Activated B cell treated with CpG ODN at 0.5 μM for 24 hours (primary cell): ENCODE data around the gene DDX11. TPM values are rescaled to one million over a fixed set of nuclear protein-coding genes. Genes with fewer than 3 reads are reported as not detected.
"Not testable (repeated sequence)": the region's sequence is repeated elsewhere in the genome, so short reads cannot be mapped to it uniquely, and the experiment has no call there.

Experiments used
- ATAC-seq: fragments of 200-7000 bp; cut with Tn5 transposase; one replicate; pipeline ENCODE4 v1.10.0; 2021; ENCODE audit warnings: low read depth, mild to moderate bottlenecking, moderate library complexity
- CTCF ChIA-PET: fragments of 350-600 bp; sonication (Branson Sonifier 250); formaldehyde crosslinking; loops from one replicate; lab custom pipeline; 2021; ENCODE audit warnings: antibody characterized with exemption; lab: Charles Lee
- POLR2A ChIA-PET: fragments of 350-600 bp; sonication (Branson Sonifier 250); formaldehyde crosslinking; loops from one replicate; lab custom pipeline; 2021; ENCODE audit warnings: antibody characterized with exemption; lab: Charles Lee
- DNase-seq: peaks from one replicate; pipeline ENCODE4 v3.0.0; 2022
- H3K27ac Mint-ChIP-seq: one replicate; pipeline ENCODE4 v1.8.0; 2020; ENCODE audit warnings: mixed read lengths
- H3K27me3 Mint-ChIP-seq: one replicate; pipeline ENCODE4 v1.8.0; 2021; ENCODE audit warnings: mixed read lengths
- H3K36me3 Mint-ChIP-seq: one replicate; pipeline ENCODE4 v1.8.0; 2021; ENCODE audit warnings: low read depth, mixed read lengths
- H3K4me1 Mint-ChIP-seq: one replicate; pipeline ENCODE4 v1.8.0; 2021; ENCODE audit warnings: mixed read lengths
- H3K4me3 Mint-ChIP-seq: one replicate; pipeline ENCODE4 v1.8.0; 2020; ENCODE audit warnings: mild to moderate bottlenecking, mixed read lengths
- H3K9me3 Mint-ChIP-seq: one replicate; pipeline ENCODE4 v1.8.0; 2020; ENCODE audit warnings: mixed read lengths
- CTCF ChIP-seq: fragments of 200-600 bp; IDR thresholded peaks from one replicate; pipeline ENCODE4 v1.8.0; 2022; ENCODE audit warnings: antibody characterized with exemption, mild to moderate bottlenecking
- intact Hi-C: fragments of 100-400 bp; cut with micrococcal nuclease; formaldehyde crosslinking; loops from one replicate; pipeline ENCODE4 v1.15.1; 2024
- total RNA-seq: library from RNA; stranded (reverse); gene quantifications from 2 replicates; pipeline ENCODE4 v1.2.3, GENCODE V29; 2022

Gene DDX11
- total RNA-seq, 1 donor from 2014 or later: 62.2 TPM

GRCh38 chr12:31057671-31058070 lies 16.0 kb upstream of the DDX11 start:
- no peaks in the 10 kb centered on the region for H3K4me1 Mint-ChIP-seq
- POLR2A ChIA-PET: no interaction called here
- CTCF ChIA-PET: no interaction called here

GRCh38 chr12:31066196-31066595 lies 7.5 kb upstream of the DDX11 start:
- H3K4me3 Mint-ChIP-seq, CTCF ChIA-PET, H3K9me3 Mint-ChIP-seq, H3K4me1 Mint-ChIP-seq, H3K36me3 Mint-ChIP-seq, H3K27me3 Mint-ChIP-seq, H3K27ac Mint-ChIP-seq, intact Hi-C loops, ATAC-seq, POLR2A ChIA-PET, DNase-seq: not testable (repeated sequence)

More at GRCh38 chr12:31057671-31058070, 16.0 kb upstream of the DDX11 start:
- no peak for DNase-seq
- Mint-ChIP-seq H3K36me3 (no peaks in the 10 kb centered on the region), H3K4me3 (no peak overlapping the region), H3K9me3 (no peaks in the 10 kb centered on the region), H3K27me3 (no peaks in the 10 kb centered on the region), H3K27ac (no peak overlapping the region)
- intact Hi-C loops: no loop called here
- no peak for ATAC-seq
- no peak for TF ChIP-seq CTCF

- ATAC-seq, H3K27me3 Mint-ChIP-seq, DNase-seq, H3K4me1 Mint-ChIP-seq, H3K27ac Mint-ChIP-seq, intact Hi-C loops, POLR2A ChIA-PET, H3K9me3 Mint-ChIP-seq, H3K36me3 Mint-ChIP-seq, CTCF ChIA-PET, H3K4me3 Mint-ChIP-seq: not testable (repeated sequence)
Observed at GRCh38 chr12:31067656-31068055, 6.0 kb upstream of the DDX11 start.

- intact Hi-C loops: loop anchor here (5.0 kb wide), 1 partner anchor 374 kb away; the partner anchor contains the start of gene IPO8
- H3K4me3 Mint-ChIP-seq, H3K27me3 Mint-ChIP-seq, ATAC-seq, CTCF ChIA-PET, H3K27ac Mint-ChIP-seq, DNase-seq, H3K36me3 Mint-ChIP-seq, H3K9me3 Mint-ChIP-seq, POLR2A ChIA-PET: not testable (repeated sequence)
- H3K4me1 Mint-ChIP-seq: peaks cover 15% of the 10 kb centered on the region
Observed at GRCh38 chr12:31070971-31071740, 2.5 kb upstream of the DDX11 start.

GRCh38 chr12:31072962-31073361 lies 698 bp upstream of the DDX11 start:
- DNase-seq, CTCF ChIA-PET, H3K27me3 Mint-ChIP-seq, H3K36me3 Mint-ChIP-seq, H3K9me3 Mint-ChIP-seq, H3K27ac Mint-ChIP-seq, ATAC-seq, POLR2A ChIA-PET: not testable (repeated sequence)
- intact Hi-C loops: loop anchor here (1.0 to 5.0 kb wide), 5 partner anchors 222 to 1692 kb away; partner anchors contain the start of genes CAPRIN2, ERGIC2, IPO8 and SINHCAF
- Mint-ChIP-seq H3K4me3 (peak overlapping the region; percentile 94), H3K4me1 (peaks cover 15% of the 10 kb centered on the region)

- H3K9me3 Mint-ChIP-seq, POLR2A ChIA-PET, DNase-seq, H3K27me3 Mint-ChIP-seq, CTCF ChIA-PET, H3K36me3 Mint-ChIP-seq: not testable (repeated sequence)
- intact Hi-C loops: loop anchor here (5.0 kb wide), 1 partner anchor 377 kb away; the partner anchor contains the start of gene IPO8
- Mint-ChIP-seq H3K4me1 (peaks cover 15% of the 10 kb centered on the region), H3K27ac (peak overlapping the region; percentile 89), H3K4me3 (peak overlapping the region; percentile 94)
- ATAC-seq: peak; percentile 13
Observed at GRCh38 chr12:31074333-31074874, 744 bp downstream of the DDX11 start.

GRCh38 chr12:31076150-31076549 lies 2.5 kb downstream of the DDX11 start:
- H3K9me3 Mint-ChIP-seq: not testable (repeated sequence)

GRCh38 chr12:31077095-31077494 lies 3.4 kb downstream of the DDX11 start:
- H3K27me3 Mint-ChIP-seq, H3K4me3 Mint-ChIP-seq, H3K9me3 Mint-ChIP-seq, DNase-seq, H3K27ac Mint-ChIP-seq, POLR2A ChIA-PET, CTCF ChIA-PET, intact Hi-C loops, ATAC-seq: not testable (repeated sequence)
- Mint-ChIP-seq H3K4me1 (peaks cover 17% of the 10 kb centered on the region), H3K36me3 (peaks cover 15% of the 10 kb centered on the region)

More at GRCh38 chr12:31076150-31076549, 2.5 kb downstream of the DDX11 start:
- ATAC-seq, DNase-seq, POLR2A ChIA-PET, H3K27me3 Mint-ChIP-seq, CTCF ChIA-PET, H3K27ac Mint-ChIP-seq, H3K4me3 Mint-ChIP-seq, intact Hi-C loops: not testable (repeated sequence)
- Mint-ChIP-seq H3K4me1 (peaks cover 17% of the 10 kb centered on the region), H3K36me3 (peaks cover 15% of the 10 kb centered on the region)

GRCh38 chr12:31077998-31078397 lies 4.3 kb downstream of the DDX11 start:
- ATAC-seq, intact Hi-C loops: not testable (repeated sequence)

GRCh38 chr12:31079421-31079820 lies 5.8 kb downstream of the DDX11 start:
- H3K4me1 Mint-ChIP-seq, ATAC-seq, POLR2A ChIA-PET, H3K4me3 Mint-ChIP-seq, H3K27ac Mint-ChIP-seq, DNase-seq, intact Hi-C loops, H3K9me3 Mint-ChIP-seq, CTCF ChIA-PET, H3K27me3 Mint-ChIP-seq: not testable (repeated sequence)
- peaks cover 22% of the 10 kb centered on the region for H3K36me3 Mint-ChIP-seq

More at GRCh38 chr12:31077998-31078397, 4.3 kb downstream of the DDX11 start:
- CTCF ChIA-PET, H3K27me3 Mint-ChIP-seq, H3K9me3 Mint-ChIP-seq, DNase-seq, POLR2A ChIA-PET, H3K4me3 Mint-ChIP-seq, H3K27ac Mint-ChIP-seq: not testable (repeated sequence)
- peaks cover 18% of the 10 kb centered on the region for H3K36me3 Mint-ChIP-seq
- peaks cover 13% of the 10 kb centered on the region for H3K4me1 Mint-ChIP-seq

GRCh38 chr12:31080221-31080620 lies 6.6 kb downstream of the DDX11 start:
- POLR2A ChIA-PET, intact Hi-C loops, H3K4me1 Mint-ChIP-seq, CTCF ChIA-PET, H3K9me3 Mint-ChIP-seq, ATAC-seq, DNase-seq, H3K4me3 Mint-ChIP-seq, H3K27me3 Mint-ChIP-seq, H3K27ac Mint-ChIP-seq: not testable (repeated sequence)
- peaks cover 27% of the 10 kb centered on the region for H3K36me3 Mint-ChIP-seq
